ENCODE results near the gene PLXND1. TPM values are rescaled to one million over a fixed set of nuclear protein-coding genes. Genes with fewer than 3 reads are reported as not detected.

The PLXND1 gene
- total RNA-seq, 4 donors from 2014 or later: 50.5 to 89.9 (median 76.6) TPM

DNA sequence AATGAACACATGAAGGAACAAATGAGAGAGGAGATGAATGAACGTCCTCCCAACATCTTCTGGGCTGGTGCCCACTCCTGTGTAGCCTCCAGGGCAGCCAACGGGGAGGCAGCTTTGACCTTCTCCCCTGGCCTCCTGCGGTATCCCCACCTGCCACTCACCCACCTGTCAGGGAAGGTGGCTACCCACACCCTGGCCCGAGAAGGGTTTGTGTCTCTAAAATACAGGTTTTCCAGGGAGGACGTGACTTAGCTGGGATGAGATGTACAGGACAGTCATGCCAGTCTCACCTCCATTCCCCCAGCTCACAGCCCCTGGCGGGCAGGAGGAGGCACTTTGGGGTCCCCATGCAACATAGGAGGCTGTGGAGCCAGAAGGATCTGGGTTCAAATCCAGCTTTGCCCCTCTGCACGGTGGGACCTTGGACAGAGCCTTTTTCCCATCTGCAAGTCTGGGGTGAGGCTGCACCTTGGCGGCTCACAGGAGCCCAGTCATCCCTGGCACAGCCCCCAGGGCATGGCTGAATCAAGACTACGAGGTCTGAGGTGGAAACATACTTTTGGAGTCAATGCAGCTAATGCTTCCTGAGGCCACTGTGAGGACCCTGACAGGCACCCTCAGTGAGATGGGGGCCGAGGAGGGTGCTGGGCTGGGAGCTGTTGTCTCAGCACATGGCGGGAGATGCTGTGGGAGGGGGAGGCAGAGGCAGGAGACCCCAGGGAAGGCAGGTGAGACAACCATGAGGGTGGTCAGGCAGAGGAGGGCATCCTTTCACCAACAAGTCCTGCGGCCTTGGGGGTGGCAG lies 11.1 kb upstream of the PLXND1 start:
- WGBS: 95% methylated on average over 9 of the region's 12 CpGs
- Histone ChIP-seq H3K36me3 (no peaks in the 10 kb centered on the region), H3K4me1 (peaks cover 75 to 86% (median 78%) of the 10 kb centered on the region in 4 donors), H3K27me3 (no peaks in the 10 kb centered on the region), H3K4me3 (no peak overlapping the region), H3K27ac (replicated peaks in 1 of 4) (peak overlapping the region; percentile 43 to 70 (median 54)), H3K9me3 (no peaks in the 10 kb centered on the region)
- intact Hi-C loops (cut with DNase I): no loop called here
- no peak for TF ChIP-seq POLR2A (IDR thresholded peaks at IDR 0.05; ENCODE audit: low read depth)
- no peak for TF ChIP-seq EP300 (IDR thresholded peaks at IDR 0.05)
- TF ChIP-seq, protein P1, sequence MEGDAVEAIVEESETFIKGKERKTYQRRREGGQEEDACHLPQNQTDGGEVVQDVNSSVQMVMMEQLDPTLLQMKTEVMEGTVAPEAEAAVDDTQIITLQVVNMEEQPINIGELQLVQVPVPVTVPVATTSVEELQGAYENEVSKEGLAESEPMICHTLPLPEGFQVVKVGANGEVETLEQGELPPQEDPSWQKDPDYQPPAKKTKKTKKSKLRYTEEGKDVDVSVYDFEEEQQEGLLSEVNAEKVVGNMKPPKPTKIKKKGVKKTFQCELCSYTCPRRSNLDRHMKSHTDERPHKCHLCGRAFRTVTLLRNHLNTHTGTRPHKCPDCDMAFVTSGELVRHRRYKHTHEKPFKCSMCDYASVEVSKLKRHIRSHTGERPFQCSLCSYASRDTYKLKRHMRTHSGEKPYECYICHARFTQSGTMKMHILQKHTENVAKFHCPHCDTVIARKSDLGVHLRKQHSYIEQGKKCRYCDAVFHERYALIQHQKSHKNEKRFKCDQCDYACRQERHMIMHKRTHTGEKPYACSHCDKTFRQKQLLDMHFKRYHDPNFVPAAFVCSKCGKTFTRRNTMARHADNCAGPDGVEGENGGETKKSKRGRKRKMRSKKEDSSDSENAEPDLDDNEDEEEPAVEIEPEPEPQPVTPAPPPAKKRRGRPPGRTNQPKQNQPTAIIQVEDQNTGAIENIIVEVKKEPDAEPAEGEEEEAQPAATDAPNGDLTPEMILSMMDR (IDR thresholded peaks at IDR 0.05): no peak
- no peak for TF ChIP-seq POLR2AphosphoS5 (IDR thresholded peaks at IDR 0.05)
- DNase-seq (ENCODE audit: extremely low spot score): no peak

DNA sequence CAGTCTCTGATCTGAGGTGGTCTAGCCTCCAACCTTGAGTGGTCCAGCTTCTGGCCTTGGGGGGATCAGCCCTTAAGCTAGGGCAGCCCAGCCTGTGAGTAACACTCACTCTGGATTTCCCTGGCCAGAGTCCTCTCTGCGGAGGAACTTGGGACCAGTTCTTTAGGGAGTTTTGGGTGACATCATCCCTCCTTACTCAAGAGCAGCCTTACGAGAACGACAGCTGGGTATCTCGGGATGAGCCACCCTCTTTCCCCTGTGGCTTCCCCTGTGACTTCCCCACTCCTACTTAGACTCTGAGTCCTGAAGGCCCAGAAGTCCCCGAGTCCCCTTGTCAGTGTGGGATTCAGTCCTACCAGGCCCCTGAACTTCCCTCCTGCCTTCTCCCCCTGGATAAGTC lies 10.2 kb upstream of the PLXND1 start:
- intact Hi-C loops (cut with DNase I): no loop called here
- DNase-seq (ENCODE audit: extremely low spot score): no peak
- 34% methylated on average over 4 of the region's 5 CpGs for WGBS
- Histone ChIP-seq H3K27ac (replicated peaks in 1 of 4) (peak overlapping the region; percentile 43 to 70 (median 54)), H3K27me3 (no peaks in the 10 kb centered on the region), H3K4me3 (no peak overlapping the region), H3K9me3 (no peaks in the 10 kb centered on the region), H3K4me1 (peaks cover 77 to 86% (median 79%) of the 10 kb centered on the region in 4 donors), H3K36me3 (no peaks in the 10 kb centered on the region)
- TF ChIP-seq POLR2A (IDR thresholded peaks at IDR 0.05; ENCODE audit: low read depth) (no peak), EP300 (IDR thresholded peaks at IDR 0.05) (no peak), POLR2AphosphoS5 (IDR thresholded peaks at IDR 0.05) (peak in 1 of 2 donors; percentile 13)
- TF ChIP-seq, protein P1 (IDR thresholded peaks at IDR 0.05): no peak

DNA sequence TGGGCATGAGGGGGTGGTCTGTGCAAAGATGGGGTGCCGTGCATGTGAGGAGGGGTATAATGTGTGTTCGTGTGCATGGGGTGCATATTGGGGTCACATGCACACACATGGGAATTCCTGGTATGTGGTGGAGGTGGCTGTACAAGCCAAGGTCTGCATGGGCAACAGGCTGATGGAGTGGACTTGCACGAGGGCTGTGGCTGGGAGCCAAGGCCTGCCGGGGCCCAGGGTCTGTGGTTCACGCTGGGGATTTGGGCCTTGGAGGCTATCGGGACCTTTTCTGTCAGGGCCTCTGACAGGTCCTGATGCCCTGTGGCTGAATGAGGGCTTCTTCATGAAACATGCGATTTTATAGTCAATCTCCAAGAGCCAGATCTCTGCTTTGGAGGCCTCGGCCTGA lies 9.8 kb upstream of the PLXND1 start:
- Histone ChIP-seq H3K27ac (replicated peaks in 1 of 4) (peak overlapping the region; percentile 43 to 70 (median 54)), H3K27me3 (no peaks in the 10 kb centered on the region), H3K4me1 (peaks cover 77 to 86% (median 80%) of the 10 kb centered on the region in 4 donors), H3K4me3 (no peak overlapping the region), H3K36me3 (no peaks in the 10 kb centered on the region), H3K9me3 (no peaks in the 10 kb centered on the region)
- WGBS: 79% methylated on average over 8 of the region's 8 CpGs
- TF ChIP-seq POLR2AphosphoS5 (IDR thresholded peaks at IDR 0.05) (no peak), POLR2A (IDR thresholded peaks at IDR 0.05; ENCODE audit: low read depth) (no peak), EP300 (IDR thresholded peaks at IDR 0.05) (no peak)
- TF ChIP-seq, protein P1 (IDR thresholded peaks at IDR 0.05): no peak
- intact Hi-C loops (cut with DNase I): no loop called here
- DNase-seq (ENCODE audit: extremely low spot score): no peak

DNA sequence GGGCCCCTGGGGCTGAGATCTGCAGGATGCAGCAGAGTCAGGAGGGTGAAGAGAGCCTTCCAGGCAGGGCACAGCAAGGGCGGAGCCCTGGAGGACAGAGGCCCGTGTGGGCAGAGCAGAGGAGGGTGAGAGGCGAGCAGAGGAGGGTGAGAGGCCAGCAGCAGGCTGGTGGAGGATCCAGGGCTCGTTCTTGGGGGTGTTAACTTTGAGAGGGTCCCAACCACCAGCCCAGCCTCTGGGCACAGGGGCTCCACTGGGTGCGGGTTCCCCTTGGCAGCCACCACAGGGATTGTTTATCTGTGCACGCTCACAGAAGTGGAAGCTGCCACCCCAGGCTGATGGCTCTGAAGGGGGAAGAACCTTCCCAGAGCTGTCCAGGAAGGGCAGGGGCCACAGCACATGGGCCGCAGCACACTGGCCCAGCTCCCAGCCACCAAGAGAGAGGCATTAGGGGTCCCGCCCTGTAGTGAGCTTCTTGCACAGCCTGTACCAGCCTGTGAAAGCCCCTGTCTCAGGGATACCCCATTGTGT lies 9.3 kb upstream of the PLXND1 start:
- intact Hi-C loops (cut with DNase I): no loop called here
- no peak overlapping the region for H3K4me3 ChIP-seq
- no peak for DNase-seq (ENCODE audit: extremely low spot score)
- no peaks in the 10 kb centered on the region for H3K36me3 ChIP-seq
- H3K27ac ChIP-seq (replicated peaks in 1 of 4): peak overlapping the region; percentile 43 to 70 (median 54)
- peaks cover 79 to 87% (median 81%) of the 10 kb centered on the region in 4 donors for H3K4me1 ChIP-seq
- WGBS: 83% methylated on average over 6 of the region's 8 CpGs
- no peaks in the 10 kb centered on the region for H3K9me3 ChIP-seq
- TF ChIP-seq EP300 (IDR thresholded peaks at IDR 0.05) (no peak), POLR2A (IDR thresholded peaks at IDR 0.05; ENCODE audit: low read depth) (no peak), POLR2AphosphoS5 (IDR thresholded peaks at IDR 0.05) (no peak)
- TF ChIP-seq, protein P1 (IDR thresholded peaks at IDR 0.05): no peak
- H3K27me3 ChIP-seq: no peaks in the 10 kb centered on the region
